GM12878 (cell line): ENCODE data around the gene MED13L. TPM values are rescaled to one million over a fixed set of nuclear protein-coding genes. Genes with fewer than 3 reads are reported as not detected.

Source experiments
- ATAC-seq: fragments of 200-7000 bp; cut with Tn5 transposase; 3 replicates; pipeline ENCODE4 v1.9.1; 2020; ENCODE audit warnings: mild to moderate bottlenecking, moderate library complexity
- BruUV-seq: library from RNA; stranded (reverse); fragments of 400-500 nt; replicated peaks from 2 replicates; lab custom pipeline; 2021; lab: Mats Ljungman, UMichigan
- CTCF ChIA-PET: fragments of 300-600 bp; sonication (Branson Sonifier 250); formaldehyde crosslinking; extraction: SDS; loops from one replicate; lab custom pipeline; 2021; ENCODE audit warnings: inconsistent platforms; lab: Yijun Ruan, JAX
- POLR2A ChIA-PET: fragments of 350-600 bp; formaldehyde crosslinking; extraction: SDS; loops from one replicate; lab custom pipeline; 2021; ENCODE audit warnings: inconsistent platforms; lab: Charles Lee
- RAD21 ChIA-PET: fragments of 300-600 bp; sonication (Branson Sonifier 250); formaldehyde crosslinking; loops from one replicate; lab custom pipeline; 2023; ENCODE audit warnings: antibody characterized with exemption; ENCODE audit not compliant: unreplicated experiment; lab: Charles Lee
- SMC1A ChIA-PET: fragments of 300-600 bp; sonication (Branson Sonifier 250); formaldehyde crosslinking; loops from one replicate; lab custom pipeline; 2023; ENCODE audit not compliant: unreplicated experiment, uncharacterized antibody; lab: Charles Lee
- DNase-seq: peaks from one replicate; pipeline ENCODE4 v3.0.0-alpha.2; 2011; ENCODE audit warnings: low read depth, low spot score
- FAIRE-seq: peaks from 3 replicates; lab custom pipeline; 2011; peaks lifted over from hg19 to GRCh38; lab: Jason Lieb, UNC
- H2AFZ ChIP-seq: 2 replicates; pipeline ENCODE4 v1.6.0; 2011; ENCODE audit warnings: low read depth, low read length, control low read depth; ENCODE audit not compliant: control insufficient read depth
- H3K27ac ChIP-seq: 2 replicates; pipeline ENCODE4 v1.5.1; 2011; ENCODE audit warnings: control low read depth; ENCODE audit not compliant: control insufficient read depth, insufficient read depth
- H3K27me3 ChIP-seq, 2 experiments: replicated peaks in 1 of 2; 2 replicates each; pipeline versions ENCODE4 v1.6.0 to v1.6.1; 2011; ENCODE audit warnings: low read length in 1 of 2; ENCODE audit not compliant: control insufficient read depth in 2 of 2, insufficient read depth in 2 of 2
- H3K36me3 ChIP-seq, 2 experiments: 2 replicates each; pipeline ENCODE4 v1.5.1; 2011; ENCODE audit warnings: low read length in 1 of 2; ENCODE audit not compliant: control insufficient read depth in 2 of 2, insufficient read depth in 2 of 2
- H3K4me1 ChIP-seq: 2 replicates; pipeline ENCODE4 v1.6.1; 2011; ENCODE audit warnings: mild to moderate bottlenecking, low read length, moderate library complexity, mixed read lengths; ENCODE audit not compliant: control insufficient read depth, insufficient read depth
- H3K4me2 ChIP-seq: 2 replicates; pipeline ENCODE4 v1.6.0; 2011; ENCODE audit warnings: control low read depth; ENCODE audit not compliant: control insufficient read depth, insufficient read depth
- H3K4me3 ChIP-seq: fragments of 200-600 bp; sonication (generic); 2 replicates; pipeline ENCODE4 v1.5.1; 2016
- H3K79me2 ChIP-seq: 2 replicates; pipeline ENCODE4 v1.6.0; 2011; ENCODE audit warnings: low read length; ENCODE audit not compliant: control insufficient read depth, insufficient read depth
- H3K9ac ChIP-seq: 2 replicates; pipeline ENCODE4 v1.8.0; 2011; ENCODE audit warnings: low read length, control low read depth, mixed read lengths; ENCODE audit not compliant: control insufficient read depth, insufficient read depth
- H3K9me3 ChIP-seq: replicated peaks from 3 replicates; pipeline ENCODE4 v1.5.1; 2011; ENCODE audit warnings: mild to moderate bottlenecking, low read length; ENCODE audit not compliant: control insufficient read depth, insufficient read depth
- H4K20me1 ChIP-seq: 2 replicates; pipeline ENCODE4 v1.6.0; 2011; ENCODE audit not compliant: control insufficient read depth, insufficient read depth
- BCL11A ChIP-seq: IDR thresholded peaks from 2 replicates; pipeline ENCODE4 v1.6.1; 2011; ENCODE audit warnings: low read depth, low read length
- MTA2 ChIP-seq: fragments of 450-650 bp; IDR thresholded peaks from 2 replicates; pipeline ENCODE4 v1.6.1; 2016; ENCODE audit warnings: low read depth, mild to moderate bottlenecking, moderate library complexity
- MYB ChIP-seq: fragments of 150-350 bp; IDR thresholded peaks from 2 replicates; pipeline ENCODE4 v1.6.1; 2014; ENCODE audit warnings: mild to moderate bottlenecking, low read depth, low read length, borderline replicate concordance
- PML ChIP-seq: IDR thresholded peaks from 2 replicates; pipeline ENCODE4 v1.6.1; 2012; ENCODE audit warnings: low read length, inconsistent platforms
- POLR2A ChIP-seq: IDR thresholded peaks from 2 replicates; pipeline ENCODE4 v1.6.1; 2011; ENCODE audit warnings: low read depth, mild to moderate bottlenecking, low read length
- REST ChIP-seq: IDR thresholded peaks from 2 replicates; pipeline ENCODE4 v1.6.1; 2012; ENCODE audit warnings: mild to moderate bottlenecking, low read depth, low read length
- YBX1 ChIP-seq: fragments of 450-650 bp; IDR thresholded peaks from 2 replicates; pipeline ENCODE4 v1.6.1; 2016; ENCODE audit warnings: antibody characterized with exemption
- WGBS: methylation state at CpG from one replicate; pipeline ENCODE4 v1.1.6; 2016; ENCODE audit warnings: low lambda C conversion rate; ENCODE audit not compliant: insufficient replicate concordance, insufficient coverage; ENCODE audit errors: missing lambda C conversion rate; 5-methylcytosine and 5-hydroxymethylcytosine counted together
- in situ Hi-C: fragments of 300-500 bp; cut with MboI; formaldehyde crosslinking; loops from 9 replicates; pipeline ENCODE4 v1.14.3; 2018; ENCODE audit warnings: mixed read lengths
- intact Hi-C: fragments of 100-400 bp; cut with micrococcal nuclease; formaldehyde crosslinking; loops from one replicate; pipeline ENCODE4 v1.14.2; 2022; ENCODE audit not compliant: unreplicated experiment
- polyA plus RNA-seq, 11 experiments: library from polyadenylated mRNA; depleted of rRNA in 4 of 11; unstranded in 6 of 11; stranded (reverse) in 5 of 11; fragments of >200 nt; fragmentation: Nextera tagmentation in 4 of 11; fragmentation: Illumina TruSeq in 1 of 11; extraction: Ambion mirVana in 4 of 11; extraction: Trizol in 1 of 11; gene quantifications; 1 replicate in 1 of 11; 2 replicates in 10 of 11; pipeline versions ENCODE4 v1.2.1 to v1.2.3, GENCODE V29; 2011 to 2016; ENCODE audit warnings: inconsistent platforms in 2 of 11, missing spikeins in 2 of 11, low read depth in 1 of 11
- total RNA-seq, 4 experiments: library from RNA; depleted of rRNA in 3 of 4; stranded (reverse); fragments of >200 nt in 3 of 4; fragmentation: Illumina TruSeq in 1 of 4; extraction: Trizol in 1 of 4; gene quantifications; 2 replicates each; pipeline versions ENCODE4 v1.2.1 to v1.2.3, GENCODE V29; 2013 to 2021
- TF ChIP-seq, protein P1 (sequence below): IDR thresholded peaks from 2 replicates; pipeline ENCODE4 v1.6.1; 2011; ENCODE audit warnings: mild to moderate bottlenecking, low read depth, low read length, moderate library complexity; ENCODE audit not compliant: insufficient replicate concordance
- TF ChIP-seq, protein P2 (sequence below): fragments of 150-350 bp; IDR thresholded peaks from 2 replicates; pipeline ENCODE4 v1.6.1; 2014; ENCODE audit warnings: mild to moderate bottlenecking, low read depth, low read length

Gene MED13L
- total and polyA plus RNA-seq, 10 of the 15 experiments (the other 5 are each of a cell fraction or from before 2014, with no cell fraction given), result 3.7 to 30.1 (median 9.1) TPM

GRCh38 chr12:116280595-116281290 lies 3.2 kb upstream of the MED13L start (continued):
- no peak for TF ChIP-seq MYB
- no peak for TF ChIP-seq POLR2A
- TF ChIP-seq, all 136 proteins: peak for 0

GRCh38 chr12:116278667-116279066 lies 1.2 kb upstream of the MED13L start:
- POLR2A ChIA-PET, result interaction anchor here (1.1 kb wide), 1 partner anchor 281 kb away, joined by 3 read pairs; no protein-coding TSS in a partner anchor
- H3K9ac ChIP-seq, result no peak overlapping the region
- SMC1A ChIA-PET, result interaction anchor here (1.3 kb wide), 1 partner anchor 278 kb away, joined by 3 read pairs; no protein-coding TSS in a partner anchor
- ATAC-seq, result no peak
- WGBS, result 96% methylated on average over 10 of the region's 10 CpGs
- peaks cover 8% of the 10 kb centered on the region for H3K79me2 ChIP-seq
- no peak overlapping the region for H3K4me2 ChIP-seq
- CTCF ChIA-PET, result interaction anchor here (0.7 to 1.5 kb wide), 2 partner anchors 280 to 321 kb away, joined by 4 to 5 read pairs; no protein-coding TSS in a partner anchor
- H3K4me1 ChIP-seq, result no peaks in the 10 kb centered on the region
- peaks cover 0 to 12% of the 10 kb centered on the region in 2 experiments; a peak in 2 of 4 replicates for H3K27me3 ChIP-seq
- H2AFZ ChIP-seq, result no peak overlapping the region
- H3K9me3 ChIP-seq, result no peaks in the 10 kb centered on the region
- H3K36me3 ChIP-seq, result no peaks in the 10 kb centered on the region
- H3K4me3 ChIP-seq, result no peak overlapping the region
- H3K27ac ChIP-seq, result no peak overlapping the region
- H4K20me1 ChIP-seq, result no peaks in the 10 kb centered on the region; the same call in 1 of the 2 replicates
- no TSS peak for BruUV-seq
- RAD21 ChIA-PET, result interaction anchor here (0.7 to 1.6 kb wide), 2 partner anchors 280 to 322 kb away, joined by 4 to 6 read pairs; partner anchors contain the start of gene MAP1LC3B2
- TF ChIP-seq REST, result no peak
- TF ChIP-seq, protein P1, sequence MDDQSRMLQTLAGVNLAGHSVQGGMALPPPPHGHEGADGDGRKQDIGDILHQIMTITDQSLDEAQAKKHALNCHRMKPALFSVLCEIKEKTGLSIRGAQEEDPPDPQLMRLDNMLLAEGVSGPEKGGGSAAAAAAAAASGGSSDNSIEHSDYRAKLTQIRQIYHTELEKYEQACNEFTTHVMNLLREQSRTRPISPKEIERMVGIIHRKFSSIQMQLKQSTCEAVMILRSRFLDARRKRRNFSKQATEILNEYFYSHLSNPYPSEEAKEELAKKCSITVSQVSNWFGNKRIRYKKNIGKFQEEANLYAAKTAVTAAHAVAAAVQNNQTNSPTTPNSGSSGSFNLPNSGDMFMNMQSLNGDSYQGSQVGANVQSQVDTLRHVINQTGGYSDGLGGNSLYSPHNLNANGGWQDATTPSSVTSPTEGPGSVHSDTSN, result no peak
- TF ChIP-seq, protein P2, sequence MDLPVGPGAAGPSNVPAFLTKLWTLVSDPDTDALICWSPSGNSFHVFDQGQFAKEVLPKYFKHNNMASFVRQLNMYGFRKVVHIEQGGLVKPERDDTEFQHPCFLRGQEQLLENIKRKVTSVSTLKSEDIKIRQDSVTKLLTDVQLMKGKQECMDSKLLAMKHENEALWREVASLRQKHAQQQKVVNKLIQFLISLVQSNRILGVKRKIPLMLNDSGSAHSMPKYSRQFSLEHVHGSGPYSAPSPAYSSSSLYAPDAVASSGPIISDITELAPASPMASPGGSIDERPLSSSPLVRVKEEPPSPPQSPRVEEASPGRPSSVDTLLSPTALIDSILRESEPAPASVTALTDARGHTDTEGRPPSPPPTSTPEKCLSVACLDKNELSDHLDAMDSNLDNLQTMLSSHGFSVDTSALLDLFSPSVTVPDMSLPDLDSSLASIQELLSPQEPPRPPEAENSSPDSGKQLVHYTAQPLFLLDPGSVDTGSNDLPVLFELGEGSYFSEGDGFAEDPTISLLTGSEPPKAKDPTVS, result no peak
- no peak for TF ChIP-seq BCL11A
- TF ChIP-seq PML, result no peak
- no peak for TF ChIP-seq YBX1
- TF ChIP-seq MTA2, result no peak
- in situ Hi-C loops (no loop called here), intact Hi-C loops (loop anchor here (5.0 kb wide), 3 partner anchors 59 to 419 kb away; no protein-coding TSS in a partner anchor)
- FAIRE-seq, result no peak
- DNase-seq, result no peak
